ENCODE results near the gene DYNC2H1. TPM values are rescaled to one million over a fixed set of nuclear protein-coding genes. Genes with fewer than 3 reads are reported as not detected.

Gene DYNC2H1
- total RNA-seq, 2 experiments from 2014 or later = 1.4 to 1.7 TPM

Other genes starting within 250 kb of the DYNC2H1 start
- gene MMP12, start 234.4 kb upstream of the DYNC2H1 start, total RNA-seq = not detected
- gene MMP13, start 153.7 kb upstream of the DYNC2H1 start, total RNA-seq = not detected
- gene DCUN1D5, start 17.3 kb upstream of the DYNC2H1 start, total RNA-seq = 10 to 100 TPM; 60.1 to 61.0 TPM